ENCODE measurements around the gene DNM3. TPM values are rescaled to one million over a fixed set of nuclear protein-coding genes. Genes with fewer than 3 reads are reported as not detected.

Gene DNM3
- total and polyA plus RNA-seq, 2 of the 8 experiments (the other 6 are each of a cell fraction or from before 2014, with no cell fraction given), result 2.0 to 8.5 TPM

DNA sequence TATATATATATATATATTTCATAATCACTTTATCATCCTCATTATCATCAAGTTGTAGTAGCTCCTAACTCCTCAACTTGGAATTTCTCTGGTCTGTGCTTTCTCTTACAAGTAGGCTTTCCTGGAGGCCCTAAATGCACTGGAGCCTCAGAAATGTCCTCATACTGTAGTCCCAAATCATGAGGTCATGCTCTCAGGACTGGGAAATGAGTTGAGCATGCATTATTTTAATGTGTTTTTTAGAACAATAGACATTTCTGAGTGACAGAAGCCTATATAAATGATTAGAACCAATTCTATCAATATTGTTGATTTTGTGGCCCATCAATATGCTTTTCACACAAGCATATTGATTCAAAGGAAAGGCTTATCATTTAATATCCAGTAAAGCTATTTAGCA lies 536.3 kb downstream of the DNM3 start:
- Histone ChIP-seq H3K4ac (replicated peaks; ENCODE audit: insufficient read length, low read depth, low read length) (no peak overlapping the region), H3K18ac (ENCODE audit: extremely low read depth, low read length) (no peak overlapping the region), H3K56ac (replicated peaks; ENCODE audit: insufficient read length, low read depth, low read length) (no peak overlapping the region), H4K5ac (ENCODE audit: insufficient read length, low read depth, low read length) (no peak overlapping the region), H3K9ac (replicated peaks in 1 of 4; ENCODE audit: extremely low read depth in 1 of 4, low read depth in 3 of 4, low read length in 3 of 4) (no peak overlapping the region), H4K20me1 (replicated peaks in 1 of 2; ENCODE audit: control insufficient read depth in 1 of 2, insufficient read depth in 2 of 2, low read length in 2 of 2) (no peaks in the 10 kb centered on the region), H4K8ac (ENCODE audit: extremely low read depth, insufficient read depth, low read length) (no peak overlapping the region), H3K27ac (ENCODE audit: low read depth, low read length) (no peak overlapping the region), H2BK5ac (ENCODE audit: low read depth, low read length) (no peak overlapping the region), H2AFZ (ENCODE audit: low read length) (no peak overlapping the region), H2AK5ac (ENCODE audit: low read depth, low read length) (no peak overlapping the region), H3K9me3 (ENCODE audit: insufficient read depth in 2 of 2, low read depth in 1 of 2, low read length in 1 of 2) (no peaks in the 10 kb centered on the region), H3K14ac (ENCODE audit: insufficient read length) (no peak overlapping the region), H2BK20ac (ENCODE audit: low read length) (no peak overlapping the region), H3K23ac (ENCODE audit: insufficient read length) (no peak overlapping the region), H3K4me1 (replicated peaks in 1 of 4; ENCODE audit: control insufficient read depth in 3 of 4, insufficient read depth in 4 of 4, low read length in 3 of 4) (peaks cover 0 to 3% (median 0%) of the 10 kb centered on the region in 4 experiments; a peak in 2 of 7 replicates), H3K36me3 (ENCODE audit: control insufficient read depth in 2 of 4, insufficient read depth in 4 of 4, low read length in 3 of 4) (no peaks in the 10 kb centered on the region), H3K4me2 (ENCODE audit: insufficient read depth in 1 of 2, low read depth in 2 of 2, low read length in 2 of 2) (no peak overlapping the region), H3K79me1 (ENCODE audit: low read depth, low read length) (no peaks in the 10 kb centered on the region), H3K23me2 (ENCODE audit: low read depth, low read length) (no peaks in the 10 kb centered on the region), H3K79me2 (ENCODE audit: control insufficient read depth in 1 of 2, insufficient read depth in 2 of 2, low read length in 2 of 2) (no peaks in the 10 kb centered on the region), H2BK15ac (ENCODE audit: low read length) (no peak overlapping the region), H3K27me3 (replicated peaks in 1 of 4; ENCODE audit: control insufficient read depth in 3 of 4, extremely low read depth in 1 of 4, insufficient read depth in 3 of 4, low read length in 3 of 4) (peaks cover 0 to 1% (median 0%) of the 10 kb centered on the region in 4 experiments; a peak in 1 of 7 replicates), H3K4me3 (ENCODE audit: extremely low read depth in 1 of 4, insufficient read depth in 2 of 4, low read depth in 3 of 4, low read length in 4 of 4) (no peak overlapping the region), H4K91ac (replicated peaks; ENCODE audit: insufficient read length, low read length) (no peak overlapping the region), H2BK120ac (replicated peaks; ENCODE audit: low read depth, low read length) (no peak overlapping the region), H2BK12ac (ENCODE audit: low read depth, low read length) (no peak overlapping the region)
- DNase-seq (ENCODE audit: low read depth in 1 of 2, low spot score in 2 of 2) (no peak), FAIRE-seq (no peak)
- ChIA-PET POLR2A (ENCODE audit: partially characterized antibody) (no interaction called here), CTCF (ENCODE audit: partially characterized antibody) (interaction anchor here (1.0 to 1.8 kb wide), 3 partner anchors 13 to 40 kb away, joined by 3 to 4 read pairs (median 3); no protein-coding TSS in a partner anchor)
- no peak for TF ChIP-seq TCF12 (IDR thresholded peaks at IDR 0.05; ENCODE audit: low read depth, low read length)
- TF ChIP-seq TAF1 (IDR thresholded peaks at IDR 0.05; ENCODE audit: low read depth, low read length), result no peak
- no peak for TF ChIP-seq FOSL1 (IDR thresholded peaks at IDR 0.05; ENCODE audit: insufficient read depth, low read depth, low read length)
- TF ChIP-seq HDAC6 (IDR thresholded peaks at IDR 0.05; ENCODE audit: low read depth, low read length), result no peak
- TF ChIP-seq MAX (IDR thresholded peaks at IDR 0.05), result no peak
- no peak for TF ChIP-seq SP4 (IDR thresholded peaks at IDR 0.05; ENCODE audit: low read length)
- TF ChIP-seq, protein P1, sequence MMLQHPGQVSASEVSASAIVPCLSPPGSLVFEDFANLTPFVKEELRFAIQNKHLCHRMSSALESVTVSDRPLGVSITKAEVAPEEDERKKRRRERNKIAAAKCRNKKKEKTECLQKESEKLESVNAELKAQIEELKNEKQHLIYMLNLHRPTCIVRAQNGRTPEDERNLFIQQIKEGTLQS (IDR thresholded peaks at IDR 0.05; ENCODE audit: insufficient read depth, low read depth, low read length), result no peak
- TF ChIP-seq CBX5 (IDR thresholded peaks at IDR 0.05; ENCODE audit: low read depth, low read length), result no peak
- no peak for TF ChIP-seq SAP30 (IDR thresholded peaks at IDR 0.05; ENCODE audit: insufficient read depth, insufficient replicate concordance, low read length)
- TF ChIP-seq KDM4A (IDR thresholded peaks at IDR 0.05; ENCODE audit: low read depth, low read length, severe bottlenecking), result no peak
- no peak for TF ChIP-seq EGR1 (IDR thresholded peaks at IDR 0.05; ENCODE audit: borderline replicate concordance, low read depth, low read length)
- TF ChIP-seq POLR2AphosphoS5 (IDR thresholded peaks at IDR 0.05; ENCODE audit: low read depth, low read length), result no peak
- TF ChIP-seq ASH2L (IDR thresholded peaks at IDR 0.05; ENCODE audit: low read length), result no peak
- no peak for TF ChIP-seq BRCA1 (IDR thresholded peaks at IDR 0.05; ENCODE audit: low read depth, low read length)
- TF ChIP-seq RXRA (IDR thresholded peaks at IDR 0.05; ENCODE audit: insufficient read depth, low read depth, low read length), result no peak

All from H1 (cell line).